ENCODE data around the gene RNF227.
"Not testable (repeated sequence)": the region's sequence is repeated elsewhere in the genome, so short reads cannot be mapped to it uniquely, and the experiment has no call there.

The RNF227 gene

DNA sequence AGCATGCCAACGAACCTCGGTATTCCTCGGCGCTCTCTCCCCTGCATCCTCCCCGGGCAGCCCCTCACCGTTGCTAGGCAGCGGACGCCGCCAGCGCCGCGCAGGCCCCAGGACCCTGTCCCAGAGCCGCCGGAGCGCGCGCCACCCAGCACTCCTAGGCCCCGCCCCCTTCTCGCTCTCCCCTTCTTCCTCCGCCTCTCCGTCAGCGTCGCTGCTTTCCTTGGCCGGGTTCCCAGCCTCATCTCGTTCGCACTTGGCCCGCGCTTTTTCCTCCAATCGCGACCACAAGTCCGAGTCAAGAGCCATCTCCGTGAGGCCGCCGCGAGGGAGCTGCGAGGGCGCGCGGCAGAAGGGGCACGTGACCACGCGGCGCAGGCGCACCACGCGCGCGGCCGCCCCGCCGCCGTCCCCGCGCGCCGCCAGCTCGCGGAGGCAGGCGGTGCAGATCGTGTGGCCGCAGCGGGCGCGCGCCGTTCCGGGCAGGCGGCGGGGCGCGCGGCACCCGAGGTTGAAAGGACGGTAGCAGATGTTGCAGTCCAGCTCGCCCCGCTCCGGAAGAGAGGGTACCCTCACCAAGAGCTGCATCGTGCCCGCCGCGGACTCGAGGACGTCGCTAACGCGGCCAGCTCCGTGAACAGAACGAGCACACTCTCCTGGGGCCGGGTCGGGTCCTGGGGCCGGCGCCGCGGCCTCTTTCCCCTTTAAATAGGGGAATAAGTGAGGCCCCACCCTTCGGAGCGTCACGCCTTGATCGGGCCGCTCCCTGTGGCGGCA lies at the start of gene RNF227:
TSS of gene RNF227 (minus strand) at position 679 of the 774 bp plus-strand sequence. CDS start at position 585, 94 bp downstream.
- DNase-seq (ENCODE audit: low read depth, low spot score), result no peak
- peaks cover 3% of the 10 kb centered on the region for H3K4me1 ChIP-seq (ENCODE audit: insufficient read depth, insufficient read length)

DNA sequence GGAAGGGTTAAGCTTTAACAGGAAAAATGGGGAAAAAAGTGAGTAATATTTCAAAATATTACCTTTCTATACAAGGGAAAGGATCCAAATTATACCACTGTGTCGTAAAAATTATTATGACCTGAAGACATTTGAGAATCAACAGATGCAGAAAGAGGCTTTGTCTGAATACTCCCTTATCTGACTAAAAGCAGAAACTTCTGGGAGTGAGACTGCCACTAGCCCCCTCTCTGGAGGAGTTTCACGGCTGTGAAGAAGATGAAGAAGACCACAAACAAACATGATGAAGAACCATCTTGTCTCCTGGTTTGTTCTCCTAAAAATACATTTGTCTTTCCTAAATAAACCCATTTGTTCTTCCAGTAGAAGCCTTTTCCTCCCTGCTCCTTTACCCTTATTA lies 45.3 kb upstream of the RNF227 start:
- Histone ChIP-seq H3K9ac (ENCODE audit: insufficient read length, low read depth) (no peak overlapping the region), H3K27me3 (ENCODE audit: insufficient read depth, insufficient read length) (no peaks in the 10 kb centered on the region), H3K4me3 (ENCODE audit: insufficient read length, low read depth) (no peak overlapping the region), H3K4me1 (ENCODE audit: insufficient read depth, insufficient read length) (peaks cover 3% of the 10 kb centered on the region), H3K36me3 (ENCODE audit: insufficient read depth, insufficient read length, low read length) (no peaks in the 10 kb centered on the region), H3K9me3 (ENCODE audit: insufficient read depth, low read length) (no peaks in the 10 kb centered on the region)
- no peak for DNase-seq (ENCODE audit: low read depth, low spot score)
- TF ChIP-seq YY1 (IDR thresholded peaks at IDR 0.05; ENCODE audit: insufficient read depth, insufficient read length), result no peak
- TF ChIP-seq SUZ12 (IDR thresholded peaks at IDR 0.05; ENCODE audit: extremely low read depth, insufficient read depth, insufficient read length), result no peak
- no peak for TF ChIP-seq ZNF274 (IDR thresholded peaks at IDR 0.05; ENCODE audit: low read depth, low read length)

More for the DNA sequence above, at the start of gene RNF227:
- peaks cover 8% of the 10 kb centered on the region for H3K27me3 ChIP-seq (ENCODE audit: insufficient read depth, insufficient read length)
- TF ChIP-seq SUZ12 (IDR thresholded peaks at IDR 0.05; ENCODE audit: extremely low read depth, insufficient read depth, insufficient read length) (no peak), YY1 (IDR thresholded peaks at IDR 0.05; ENCODE audit: insufficient read depth, insufficient read length) (no peak), ZNF274 (IDR thresholded peaks at IDR 0.05; ENCODE audit: low read depth, low read length) (no peak)
- peaks cover 5% of the 10 kb centered on the region; the same call in 1 of the 2 replicates for H3K9me3 ChIP-seq (ENCODE audit: insufficient read depth, low read length)
- peak within 1 kb of the TSS; percentile 46 for H3K4me3 ChIP-seq (ENCODE audit: insufficient read length, low read depth)
- H3K36me3 ChIP-seq (ENCODE audit: insufficient read depth, insufficient read length, low read length), result peaks cover under 1% of the 10 kb centered on the region
- peak within 1 kb of the TSS; percentile 67 for H3K9ac ChIP-seq (ENCODE audit: insufficient read length, low read depth)

DNA sequence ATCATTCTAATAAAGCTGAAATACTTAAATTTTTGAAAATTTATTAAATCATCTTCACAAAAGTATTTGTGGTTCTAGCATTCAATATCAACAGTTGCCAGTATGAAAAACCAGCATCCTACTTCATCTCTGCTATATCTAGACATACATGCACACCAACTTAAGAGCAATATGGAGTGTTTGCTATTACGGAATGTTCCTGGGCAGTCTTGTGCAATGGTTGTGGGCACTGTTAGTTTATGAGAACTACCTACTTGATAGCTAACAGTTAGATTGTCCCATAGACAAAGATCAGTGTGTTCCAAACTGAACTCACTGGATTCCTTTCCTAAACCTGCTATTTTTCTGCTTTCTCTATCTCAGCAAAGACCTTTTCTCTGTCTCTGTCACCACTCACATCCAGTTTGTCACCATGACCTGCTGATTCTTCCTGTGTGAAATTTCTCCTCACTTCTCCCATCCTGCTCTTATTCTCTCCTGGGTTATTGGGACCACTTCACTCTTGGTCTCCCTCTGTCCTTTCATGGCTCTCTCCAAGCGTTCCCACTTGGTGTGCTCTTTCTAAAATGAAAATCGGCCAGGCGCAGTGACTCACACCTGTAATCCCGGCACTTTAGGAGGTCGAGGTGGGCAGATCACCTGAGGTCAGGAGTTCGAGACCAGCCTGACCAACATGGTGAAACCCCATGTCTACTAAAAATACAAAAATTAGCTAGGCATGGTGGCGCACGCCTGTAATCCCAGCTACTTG lies 43.6 kb upstream of the RNF227 start:
- H3K9me3 ChIP-seq (ENCODE audit: insufficient read depth, low read length), result no peaks in the 10 kb centered on the region
- no peak for DNase-seq (ENCODE audit: low read depth, low spot score)
- no peak overlapping the region for H3K4me3 ChIP-seq (ENCODE audit: insufficient read length, low read depth)
- H3K27me3 ChIP-seq (ENCODE audit: insufficient read depth, insufficient read length), result no peaks in the 10 kb centered on the region
- no peak for TF ChIP-seq YY1 (IDR thresholded peaks at IDR 0.05; ENCODE audit: insufficient read depth, insufficient read length)
- TF ChIP-seq SUZ12 (IDR thresholded peaks at IDR 0.05; ENCODE audit: extremely low read depth, insufficient read depth, insufficient read length), result no peak
- TF ChIP-seq ZNF274 (IDR thresholded peaks at IDR 0.05; ENCODE audit: low read depth, low read length), result no peak
- no peaks in the 10 kb centered on the region for H3K36me3 ChIP-seq (ENCODE audit: insufficient read depth, insufficient read length, low read length)
- no peak overlapping the region for H3K9ac ChIP-seq (ENCODE audit: insufficient read length, low read depth)
- H3K4me1 ChIP-seq (ENCODE audit: insufficient read depth, insufficient read length), result peaks cover 3% of the 10 kb centered on the region

DNA sequence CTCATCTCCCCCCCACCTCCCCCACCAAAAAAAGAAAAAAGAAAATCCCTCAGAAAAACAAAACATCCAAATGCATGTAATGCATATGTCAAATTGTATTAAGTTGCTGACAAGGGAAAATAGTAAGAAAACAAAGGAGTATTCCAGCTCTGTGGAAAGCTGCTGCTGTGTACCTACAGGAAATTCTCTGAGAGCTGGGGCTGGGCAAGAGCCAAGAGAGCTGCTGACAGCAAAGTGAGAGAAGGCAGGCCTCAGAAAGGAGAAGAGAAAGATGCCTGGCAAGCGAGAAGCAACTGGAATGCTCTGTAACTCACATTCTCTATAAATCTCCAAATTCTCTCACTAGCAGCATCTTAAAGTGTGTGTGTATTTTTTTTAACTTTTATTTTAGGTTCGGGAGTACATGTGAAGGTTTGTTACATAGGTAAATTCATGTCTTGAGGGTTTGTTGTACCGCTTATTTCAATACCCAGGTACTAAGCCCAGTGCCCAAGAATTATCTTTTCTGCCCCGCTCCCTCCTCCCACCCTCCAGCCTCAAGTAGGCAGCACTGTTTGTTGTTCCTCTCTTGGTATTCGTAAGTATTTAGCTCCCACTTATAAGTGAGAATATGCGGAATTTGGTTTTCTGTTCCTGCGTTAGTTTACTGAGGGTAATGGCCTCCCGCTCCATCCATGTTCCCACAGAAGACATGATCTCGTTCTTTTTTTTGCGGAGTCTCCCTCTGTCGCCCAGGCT lies 40.3 kb upstream of the RNF227 start:
- DNase-seq (ENCODE audit: low read depth, low spot score), result no peak
- Histone ChIP-seq H3K9me3 (ENCODE audit: insufficient read depth, low read length) (no peaks in the 10 kb centered on the region), H3K9ac (ENCODE audit: insufficient read length, low read depth) (no peak overlapping the region), H3K4me1 (ENCODE audit: insufficient read depth, insufficient read length) (peaks cover 5% of the 10 kb centered on the region), H3K27me3 (ENCODE audit: insufficient read depth, insufficient read length) (no peaks in the 10 kb centered on the region), H3K36me3 (ENCODE audit: insufficient read depth, insufficient read length, low read length) (no peaks in the 10 kb centered on the region), H3K4me3 (ENCODE audit: insufficient read length, low read depth) (no peak overlapping the region)
- TF ChIP-seq YY1 (IDR thresholded peaks at IDR 0.05; ENCODE audit: insufficient read depth, insufficient read length) (no peak), ZNF274 (IDR thresholded peaks at IDR 0.05; ENCODE audit: low read depth, low read length) (no peak)

DNA sequence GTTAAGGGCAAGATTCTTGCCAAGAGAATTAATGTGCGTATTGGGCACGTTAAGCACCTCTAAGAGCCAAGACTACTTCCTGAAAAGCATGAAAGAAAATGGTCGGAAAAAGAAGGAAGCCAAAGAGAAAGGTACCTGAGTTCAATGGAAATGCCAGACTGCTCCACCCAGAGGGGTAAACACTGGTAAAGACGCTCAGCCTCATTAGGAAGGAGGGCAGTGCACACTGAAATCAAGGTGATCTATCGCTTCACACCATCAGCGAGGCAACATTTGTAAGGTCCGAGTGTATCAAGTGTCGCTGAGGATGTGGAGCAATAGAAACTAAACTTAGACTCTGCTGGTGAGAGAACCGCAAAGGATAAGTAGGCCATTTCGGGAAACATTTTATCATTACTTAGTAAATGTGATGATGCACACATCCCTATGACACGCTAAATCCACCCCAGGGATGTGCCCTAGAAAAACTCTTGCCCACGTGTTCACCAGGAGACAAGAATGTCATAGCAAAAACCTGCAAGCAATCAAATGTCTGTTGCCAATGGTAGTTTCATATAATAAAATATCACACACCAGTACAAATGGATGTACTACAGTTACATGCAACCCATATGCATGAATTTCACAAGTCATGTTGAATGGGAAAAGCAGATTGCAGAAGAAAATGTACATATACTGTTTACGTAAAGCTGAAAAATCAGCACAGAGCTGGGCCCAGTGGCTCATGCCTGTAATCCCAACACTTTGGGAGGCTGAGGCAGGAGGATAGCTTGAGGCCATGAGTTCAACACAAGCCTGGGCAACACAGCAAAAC lies 39.5 kb upstream of the RNF227 start:
- no peaks in the 10 kb centered on the region for H3K36me3 ChIP-seq (ENCODE audit: insufficient read depth, insufficient read length, low read length)
- H3K4me1 ChIP-seq (ENCODE audit: insufficient read depth, insufficient read length), result peaks cover 5% of the 10 kb centered on the region
- no peak for TF ChIP-seq SUZ12 (IDR thresholded peaks at IDR 0.05; ENCODE audit: extremely low read depth, insufficient read depth, insufficient read length)
- no peak for TF ChIP-seq YY1 (IDR thresholded peaks at IDR 0.05; ENCODE audit: insufficient read depth, insufficient read length)
- no peak for TF ChIP-seq ZNF274 (IDR thresholded peaks at IDR 0.05; ENCODE audit: low read depth, low read length)
- no peaks in the 10 kb centered on the region for H3K9me3 ChIP-seq (ENCODE audit: insufficient read depth, low read length)
- no peak for DNase-seq (ENCODE audit: low read depth, low spot score)
- H3K4me3 ChIP-seq (ENCODE audit: insufficient read length, low read depth), result no peak overlapping the region
- no peaks in the 10 kb centered on the region for H3K27me3 ChIP-seq (ENCODE audit: insufficient read depth, insufficient read length)
- no peak overlapping the region for H3K9ac ChIP-seq (ENCODE audit: insufficient read length, low read depth)

DNA sequence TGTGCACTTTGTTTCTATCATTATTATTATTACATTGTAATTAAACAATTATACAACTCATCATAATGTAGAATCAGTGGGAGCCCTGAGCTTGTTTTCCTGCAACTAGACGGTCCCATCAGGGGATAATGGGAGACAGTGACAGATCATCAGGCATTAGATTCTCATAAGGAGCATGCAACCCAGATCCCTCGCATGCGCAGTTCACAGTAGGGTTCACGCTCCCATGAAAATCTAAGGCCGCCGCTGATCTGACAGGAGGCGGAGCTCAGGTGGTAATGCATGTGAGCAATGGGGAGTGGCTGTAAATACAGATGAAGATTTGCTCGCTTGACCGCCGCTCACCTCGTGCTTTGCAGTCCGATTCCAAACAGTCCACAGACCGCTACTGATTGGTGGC lies 37.2 kb upstream of the RNF227 start:
- DNase-seq (ENCODE audit: low read depth, low spot score); H3K4me1 ChIP-seq (ENCODE audit: insufficient read depth, insufficient read length); H3K27me3 ChIP-seq (ENCODE audit: insufficient read depth, insufficient read length); H3K9ac ChIP-seq (ENCODE audit: insufficient read length, low read depth); H3K9me3 ChIP-seq (ENCODE audit: insufficient read depth, low read length); H3K4me3 ChIP-seq (ENCODE audit: insufficient read length, low read depth): not testable (repeated sequence)
- H3K36me3 ChIP-seq (ENCODE audit: insufficient read depth, insufficient read length, low read length), result peaks cover 16% of the 10 kb centered on the region

Measured in NT2/D1 (cell line).